Mononuclear cell (primary cell): ENCODE results near the gene ERRFI1. TPM values are rescaled to one million over a fixed set of nuclear protein-coding genes. Genes with fewer than 3 reads are reported as not detected.
"Not testable (repeated sequence)": the region's sequence is repeated elsewhere in the genome, so short reads cannot be mapped to it uniquely, and the experiment has no call there.

Experiments used
- H3K27me3 ChIP-seq: 2 replicates; pipeline ENCODE4 v1.6.0; 2011; ENCODE audit warnings: low read length, control low read depth; ENCODE audit not compliant: insufficient read depth
- H3K4me1 ChIP-seq: 2 replicates; pipeline ENCODE4 v1.5.1; 2011; ENCODE audit warnings: mild to moderate bottlenecking, low read length, control low read depth; ENCODE audit not compliant: insufficient read depth
- H3K4me3 ChIP-seq: 2 replicates; pipeline ENCODE4 v1.5.1; 2011; ENCODE audit warnings: mild to moderate bottlenecking, low read length, moderate library complexity
- H3K9me3 ChIP-seq: 2 replicates; pipeline ENCODE4 v1.5.1; 2011; ENCODE audit warnings: low read depth, mild to moderate bottlenecking, control low read depth, low read length
- total RNA-seq: library from RNA; depleted of rRNA; stranded (reverse); fragments of >200 nt; gene quantifications from one replicate; pipeline ENCODE4 v1.2.3, GENCODE V29; 2012

ERRFI1 gene
- total RNA-seq, 1 donor, result 3.6 TPM

GRCh38 chr1:7985851-7986612 lies 40.1 kb downstream of the ERRFI1 start:
- Histone ChIP-seq H3K4me1 (peaks cover 7% of the 10 kb centered on the region), H3K9me3 (no peaks in the 10 kb centered on the region), H3K27me3 (no peaks in the 10 kb centered on the region), H3K4me3 (no peak overlapping the region)

GRCh38 chr1:7984811-7985210 lies 41.3 kb downstream of the ERRFI1 start:
- Histone ChIP-seq H3K4me3 (no peak overlapping the region), H3K27me3 (no peaks in the 10 kb centered on the region), H3K9me3 (no peaks in the 10 kb centered on the region), H3K4me1 (peaks cover 7% of the 10 kb centered on the region)

GRCh38 chr1:7983086-7983778 lies 42.9 kb downstream of the ERRFI1 start:
- Histone ChIP-seq H3K27me3 (no peaks in the 10 kb centered on the region), H3K4me3 (no peak overlapping the region)

GRCh38 chr1:7980984-7981383 lies 45.1 kb downstream of the ERRFI1 start:
- Histone ChIP-seq H3K4me1 (peaks cover 7% of the 10 kb centered on the region), H3K4me3 (no peak overlapping the region), H3K27me3 (no peaks in the 10 kb centered on the region), H3K9me3 (no peaks in the 10 kb centered on the region)

More at GRCh38 chr1:7983086-7983778, 42.9 kb downstream of the ERRFI1 start:
- peaks cover 7% of the 10 kb centered on the region for H3K4me1 ChIP-seq
- H3K9me3 ChIP-seq, result no peaks in the 10 kb centered on the region

- Histone ChIP-seq H3K27me3 (no peaks in the 10 kb centered on the region), H3K9me3 (no peaks in the 10 kb centered on the region), H3K4me1 (no peaks in the 10 kb centered on the region), H3K4me3 (no peak overlapping the region)
Observed at GRCh38 chr1:7975212-7975865, 50.8 kb downstream of the ERRFI1 start.

- no peaks in the 10 kb centered on the region for H3K4me1 ChIP-seq
- no peaks in the 10 kb centered on the region for H3K9me3 ChIP-seq
- H3K27me3 ChIP-seq, result no peaks in the 10 kb centered on the region
- H3K4me3 ChIP-seq, result no peak overlapping the region
Observed at GRCh38 chr1:7973086-7973485, 53.0 kb downstream of the ERRFI1 start.

GRCh38 chr1:7972285-7972684 lies 53.8 kb downstream of the ERRFI1 start:
- Histone ChIP-seq H3K4me1 (no peaks in the 10 kb centered on the region), H3K9me3 (no peaks in the 10 kb centered on the region), H3K4me3 (no peak overlapping the region), H3K27me3 (no peaks in the 10 kb centered on the region)

GRCh38 chr1:7971024-7971423 lies 55.1 kb downstream of the ERRFI1 start:
- no peak overlapping the region for H3K4me3 ChIP-seq
- H3K4me1 ChIP-seq, result no peaks in the 10 kb centered on the region
- H3K27me3 ChIP-seq, result no peaks in the 10 kb centered on the region
- H3K9me3 ChIP-seq, result no peaks in the 10 kb centered on the region

GRCh38 chr1:7970246-7970645 lies 55.9 kb downstream of the ERRFI1 start:
- Histone ChIP-seq H3K4me3 (no peak overlapping the region), H3K4me1 (no peaks in the 10 kb centered on the region), H3K9me3 (no peaks in the 10 kb centered on the region), H3K27me3 (no peaks in the 10 kb centered on the region)

GRCh38 chr1:7967651-7968050 lies 58.5 kb downstream of the ERRFI1 start:
- Histone ChIP-seq H3K4me3 (no peak overlapping the region), H3K27me3 (no peaks in the 10 kb centered on the region), H3K4me1 (peaks cover 17% of the 10 kb centered on the region), H3K9me3 (no peaks in the 10 kb centered on the region)

GRCh38 chr1:7967196-7967595 lies 58.9 kb downstream of the ERRFI1 start:
- H3K9me3 ChIP-seq, result no peaks in the 10 kb centered on the region
- no peak overlapping the region for H3K4me3 ChIP-seq
- peaks cover 22% of the 10 kb centered on the region for H3K4me1 ChIP-seq
- no peaks in the 10 kb centered on the region for H3K27me3 ChIP-seq

GRCh38 chr1:7964476-7964875 lies 61.6 kb downstream of the ERRFI1 start:
- H3K4me1 ChIP-seq, result peaks cover 39% of the 10 kb centered on the region
- H3K4me3 ChIP-seq, result no peak overlapping the region
- H3K27me3 ChIP-seq, result no peaks in the 10 kb centered on the region
- no peaks in the 10 kb centered on the region for H3K9me3 ChIP-seq

GRCh38 chr1:7963841-7964240 lies 62.3 kb downstream of the ERRFI1 start:
- H3K4me3 ChIP-seq, H3K27me3 ChIP-seq, H3K9me3 ChIP-seq: not testable (repeated sequence)
- H3K4me1 ChIP-seq, result peaks cover 39% of the 10 kb centered on the region

- H3K4me1 ChIP-seq, result peaks cover 39% of the 10 kb centered on the region
- not testable (repeated sequence) for H3K9me3 ChIP-seq, H3K4me3 ChIP-seq, H3K27me3 ChIP-seq
Observed at GRCh38 chr1:7963378-7963730, 62.8 kb downstream of the ERRFI1 start.

- H3K4me3 ChIP-seq, result no peak overlapping the region
- peaks cover 39% of the 10 kb centered on the region for H3K4me1 ChIP-seq
- H3K9me3 ChIP-seq, result no peaks in the 10 kb centered on the region
- H3K27me3 ChIP-seq, result no peaks in the 10 kb centered on the region
Observed at GRCh38 chr1:7962636-7963377, 63.3 kb downstream of the ERRFI1 start.
